ENCODE measurements around the gene ARHGAP8. TPM values are rescaled to one million over a fixed set of nuclear protein-coding genes. Genes with fewer than 3 reads are reported as not detected.

The ARHGAP8 gene
- total RNA-seq, 1 donor from 2014 or later, result 38.1 TPM

- TF ChIP-seq CTCF (conservative IDR thresholded peaks at IDR 0.05; ENCODE audit: low read depth, low read length), result no peak
- DNase-seq (ENCODE audit: low read depth), result no peak
- H3K4me3 ChIP-seq (ENCODE audit: low read depth, low read length), result no peak overlapping the region
Observed at GRCh38 chr22:44748524-44748923, 3.9 kb upstream of the ARHGAP8 start.

GRCh38 chr22:44750481-44750880 lies 1.9 kb upstream of the ARHGAP8 start:
- no peak overlapping the region for H3K4me3 ChIP-seq (ENCODE audit: low read depth, low read length)
- TF ChIP-seq CTCF (conservative IDR thresholded peaks at IDR 0.05; ENCODE audit: low read depth, low read length), result no peak
- DNase-seq (ENCODE audit: low read depth), result no peak

- no peak for TF ChIP-seq CTCF (conservative IDR thresholded peaks at IDR 0.05; ENCODE audit: low read depth, low read length)
- DNase-seq (ENCODE audit: low read depth), result no peak
- peak overlapping the region; percentile 73 for H3K4me3 ChIP-seq (ENCODE audit: low read depth, low read length)
Observed at GRCh38 chr22:44753189-44754042, 1.0 kb downstream of the ARHGAP8 start.

- H3K4me3 ChIP-seq (ENCODE audit: low read depth, low read length), result no peak overlapping the region
- TF ChIP-seq CTCF (conservative IDR thresholded peaks at IDR 0.05; ENCODE audit: low read depth, low read length), result no peak
Observed at GRCh38 chr22:44754998-44755397, 2.6 kb downstream of the ARHGAP8 start.

GRCh38 chr22:44755417-44755816 lies 3.0 kb downstream of the ARHGAP8 start:
- no peak for TF ChIP-seq CTCF (conservative IDR thresholded peaks at IDR 0.05; ENCODE audit: low read depth, low read length)
- no peak for DNase-seq (ENCODE audit: low read depth)
- H3K4me3 ChIP-seq (ENCODE audit: low read depth, low read length), result no peak overlapping the region

More at GRCh38 chr22:44754998-44755397, 2.6 kb downstream of the ARHGAP8 start:
- no peak for DNase-seq (ENCODE audit: low read depth)

- no peak overlapping the region for H3K4me3 ChIP-seq (ENCODE audit: low read depth, low read length)
- DNase-seq (ENCODE audit: low read depth), result no peak
- no peak for TF ChIP-seq CTCF (conservative IDR thresholded peaks at IDR 0.05; ENCODE audit: low read depth, low read length)
Observed at GRCh38 chr22:44755956-44756361, 3.6 kb downstream of the ARHGAP8 start.

Measured in epithelial cell of proximal tubule (primary cell).